Activated naive CD4-positive, alpha-beta T cell treated with anti-CD3 and anti-CD28 coated beads, Interleukin-2, amount 50 U/mL, for 16 hours (primary cell): ENCODE results near the gene PTEN.

Experiments used
- DNase-seq: peaks from one replicate; pipeline ENCODE4 v3.0.0-alpha.2; 2020

Gene PTEN

GRCh38 chr10:87925570-87925969 is 62.1 kb downstream of the PTEN start:
- no peak for DNase-seq

- no peak for DNase-seq
These were observed 63.7 kb downstream of the PTEN start for GRCh38 chr10:87927091-87927490.

GRCh38 chr10:87928996-87929395 is 65.6 kb downstream of the PTEN start:
- DNase-seq: no peak

- no peak for DNase-seq
These were observed 66.7 kb downstream of the PTEN start for GRCh38 chr10:87930141-87930540.

- DNase-seq: no peak
These were observed 67.8 kb downstream of the PTEN start for GRCh38 chr10:87930934-87931835.

GRCh38 chr10:87931836-87932230 is 68.4 kb downstream of the PTEN start:
- no peak for DNase-seq

- DNase-seq: no peak
These were observed 72.1 kb downstream of the PTEN start for GRCh38 chr10:87935290-87936141.

GRCh38 chr10:87940210-87940609 is 76.8 kb downstream of the PTEN start:
- DNase-seq: no peak

GRCh38 chr10:87942884-87943527 is 79.6 kb downstream of the PTEN start:
- DNase-seq: no peak

GRCh38 chr10:87945984-87946383 is 82.6 kb downstream of the PTEN start:
- DNase-seq: no peak

- DNase-seq: no peak
These were observed 89.2 kb downstream of the PTEN start for GRCh38 chr10:87952612-87953011.

GRCh38 chr10:87956055-87956454 is 92.6 kb downstream of the PTEN start:
- DNase-seq: no peak

GRCh38 chr10:87957702-87958101 is 94.3 kb downstream of the PTEN start:
- no peak for DNase-seq

- no peak for DNase-seq
These were observed 96.8 kb downstream of the PTEN start for GRCh38 chr10:87960230-87960629.

- no peak for DNase-seq
These were observed 97.9 kb downstream of the PTEN start for GRCh38 chr10:87961314-87961713.

GRCh38 chr10:87966459-87966858 is 103.0 kb downstream of the PTEN start:
- DNase-seq: no peak

GRCh38 chr10:87973635-87974034 is 110.2 kb downstream of the PTEN start:
- DNase-seq: no peak

GRCh38 chr10:87974130-87974529 is 110.7 kb downstream of the PTEN start:
- no peak for DNase-seq

GRCh38 chr10:87974769-87975168 is 111.3 kb downstream of the PTEN start:
- DNase-seq: no peak

GRCh38 chr10:87976101-87976743 is 112.8 kb downstream of the PTEN start:
- DNase-seq: no peak

GRCh38 chr10:87978166-87978565 is 114.7 kb downstream of the PTEN start:
- DNase-seq: no peak

- DNase-seq: no peak
These were observed 116.4 kb downstream of the PTEN start for GRCh38 chr10:87979847-87980246.

GRCh38 chr10:87983716-87984115 is 120.3 kb downstream of the PTEN start:
- no peak for DNase-seq
